ENCODE data around the gene NPS. TPM values are rescaled to one million over a fixed set of nuclear protein-coding genes. Genes with fewer than 3 reads are reported as not detected.

NPS gene
- total RNA-seq, 2 donors from 2014 or later, result not detected

DNA sequence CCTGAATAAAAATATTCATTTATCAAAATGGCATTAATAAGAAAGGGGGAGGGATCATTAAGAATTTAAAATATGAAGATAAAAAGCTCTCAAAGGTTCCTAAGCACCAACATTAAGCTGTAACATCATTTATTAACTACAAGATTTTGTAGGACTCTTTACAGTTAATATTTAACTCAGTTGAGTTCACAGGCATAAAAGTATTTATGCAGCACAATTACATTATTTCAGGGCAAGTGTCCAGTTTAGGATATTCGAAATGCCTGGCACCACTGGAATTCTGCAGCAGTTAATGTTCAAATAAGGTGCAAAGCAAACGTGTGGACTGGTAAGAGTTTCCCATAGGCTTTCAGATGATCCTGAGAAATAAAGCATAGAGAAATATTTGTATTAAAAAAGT lies 30.5 kb downstream of the NPS start:
- Histone ChIP-seq H3K36me3 (no peaks in the 10 kb centered on the region), H3K27me3 (replicated peaks; ENCODE audit: insufficient read depth) (no peaks in the 10 kb centered on the region), H3K27ac (no peak overlapping the region), H3K4me1 (ENCODE audit: control insufficient read depth in 1 of 2, low read depth in 2 of 2) (peaks cover 0 to 9% of the 10 kb centered on the region in 2 donors), H3K9me3 (no peaks in the 10 kb centered on the region), H3K4me3 (no peak overlapping the region)
- DNase-seq (ENCODE audit: low spot score) (no peak), ATAC-seq (ENCODE audit: insufficient number of reproducible peaks, low FRiP score, low read depth) (no peak)
- TF ChIP-seq, protein P1, sequence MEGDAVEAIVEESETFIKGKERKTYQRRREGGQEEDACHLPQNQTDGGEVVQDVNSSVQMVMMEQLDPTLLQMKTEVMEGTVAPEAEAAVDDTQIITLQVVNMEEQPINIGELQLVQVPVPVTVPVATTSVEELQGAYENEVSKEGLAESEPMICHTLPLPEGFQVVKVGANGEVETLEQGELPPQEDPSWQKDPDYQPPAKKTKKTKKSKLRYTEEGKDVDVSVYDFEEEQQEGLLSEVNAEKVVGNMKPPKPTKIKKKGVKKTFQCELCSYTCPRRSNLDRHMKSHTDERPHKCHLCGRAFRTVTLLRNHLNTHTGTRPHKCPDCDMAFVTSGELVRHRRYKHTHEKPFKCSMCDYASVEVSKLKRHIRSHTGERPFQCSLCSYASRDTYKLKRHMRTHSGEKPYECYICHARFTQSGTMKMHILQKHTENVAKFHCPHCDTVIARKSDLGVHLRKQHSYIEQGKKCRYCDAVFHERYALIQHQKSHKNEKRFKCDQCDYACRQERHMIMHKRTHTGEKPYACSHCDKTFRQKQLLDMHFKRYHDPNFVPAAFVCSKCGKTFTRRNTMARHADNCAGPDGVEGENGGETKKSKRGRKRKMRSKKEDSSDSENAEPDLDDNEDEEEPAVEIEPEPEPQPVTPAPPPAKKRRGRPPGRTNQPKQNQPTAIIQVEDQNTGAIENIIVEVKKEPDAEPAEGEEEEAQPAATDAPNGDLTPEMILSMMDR (IDR thresholded peaks at IDR 0.05), result no peak

DNA sequence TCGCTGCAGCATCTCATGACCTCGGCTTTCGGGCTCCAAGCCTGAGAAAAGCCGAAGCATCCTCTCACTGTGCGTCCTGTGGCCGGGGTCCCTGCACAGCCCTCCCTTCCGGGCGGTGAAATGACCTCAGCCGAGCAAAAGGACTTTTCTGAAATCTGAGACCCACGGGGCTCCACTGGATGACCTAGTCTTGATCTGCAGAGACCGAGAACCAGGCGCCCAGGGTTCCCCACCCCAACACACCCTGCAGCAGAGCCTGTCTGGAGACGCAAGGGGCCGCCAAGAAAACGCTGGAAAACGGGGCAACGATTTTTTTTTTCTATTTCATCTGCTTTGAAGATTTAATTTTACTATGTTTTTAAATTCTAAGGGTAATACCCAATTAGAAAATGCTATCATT lies 31.7 kb downstream of the NPS start:
- ATAC-seq (ENCODE audit: insufficient number of reproducible peaks, low FRiP score, low read depth) (no peak), DNase-seq (ENCODE audit: low spot score) (no peak)
- no peak overlapping the region for H3K4me3 ChIP-seq
- no peaks in the 10 kb centered on the region for H3K9me3 ChIP-seq
- no peaks in the 10 kb centered on the region for H3K27me3 ChIP-seq (replicated peaks; ENCODE audit: insufficient read depth)
- TF ChIP-seq, protein P1 (IDR thresholded peaks at IDR 0.05), result no peak
- H3K4me1 ChIP-seq (ENCODE audit: control insufficient read depth in 1 of 2, low read depth in 2 of 2), result peaks cover 0 to 9% of the 10 kb centered on the region in 2 donors
- H3K27ac ChIP-seq, result no peak overlapping the region
- no peaks in the 10 kb centered on the region for H3K36me3 ChIP-seq

DNA sequence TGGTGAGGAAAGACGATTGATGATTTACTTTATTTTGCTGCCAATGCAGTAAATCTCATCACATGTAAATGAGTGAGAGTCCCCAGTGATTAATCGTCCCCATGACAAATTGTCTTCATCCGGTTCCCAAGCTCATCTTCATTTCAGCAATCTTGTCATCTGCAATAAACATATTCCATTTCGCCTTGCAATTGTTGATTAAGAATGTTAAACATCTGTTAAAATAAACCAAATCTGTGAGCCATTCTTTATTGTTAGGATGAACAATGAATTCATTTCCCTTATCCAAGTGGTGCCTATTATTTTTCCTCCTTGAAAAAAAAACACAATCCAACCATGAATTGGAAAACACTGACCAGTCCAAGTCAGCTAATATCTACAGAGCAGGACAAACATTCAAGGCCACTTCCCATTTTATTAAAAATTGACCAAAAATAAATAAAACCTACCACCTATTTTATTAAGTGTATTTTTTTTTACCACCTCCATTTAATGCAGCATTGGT lies 36.5 kb downstream of the NPS start:
- H3K27me3 ChIP-seq (replicated peaks; ENCODE audit: insufficient read depth), result no peaks in the 10 kb centered on the region
- no peak overlapping the region for H3K4me3 ChIP-seq
- ATAC-seq (ENCODE audit: insufficient number of reproducible peaks, low FRiP score, low read depth), result no peak
- no peak for DNase-seq (ENCODE audit: low spot score)
- no peaks in the 10 kb centered on the region for H3K36me3 ChIP-seq
- no peaks in the 10 kb centered on the region for H3K9me3 ChIP-seq
- no peak overlapping the region for H3K27ac ChIP-seq
- no peaks in the 10 kb centered on the region for H3K4me1 ChIP-seq (ENCODE audit: control insufficient read depth in 1 of 2, low read depth in 2 of 2)
- TF ChIP-seq, protein P1 (IDR thresholded peaks at IDR 0.05), result no peak

DNA sequence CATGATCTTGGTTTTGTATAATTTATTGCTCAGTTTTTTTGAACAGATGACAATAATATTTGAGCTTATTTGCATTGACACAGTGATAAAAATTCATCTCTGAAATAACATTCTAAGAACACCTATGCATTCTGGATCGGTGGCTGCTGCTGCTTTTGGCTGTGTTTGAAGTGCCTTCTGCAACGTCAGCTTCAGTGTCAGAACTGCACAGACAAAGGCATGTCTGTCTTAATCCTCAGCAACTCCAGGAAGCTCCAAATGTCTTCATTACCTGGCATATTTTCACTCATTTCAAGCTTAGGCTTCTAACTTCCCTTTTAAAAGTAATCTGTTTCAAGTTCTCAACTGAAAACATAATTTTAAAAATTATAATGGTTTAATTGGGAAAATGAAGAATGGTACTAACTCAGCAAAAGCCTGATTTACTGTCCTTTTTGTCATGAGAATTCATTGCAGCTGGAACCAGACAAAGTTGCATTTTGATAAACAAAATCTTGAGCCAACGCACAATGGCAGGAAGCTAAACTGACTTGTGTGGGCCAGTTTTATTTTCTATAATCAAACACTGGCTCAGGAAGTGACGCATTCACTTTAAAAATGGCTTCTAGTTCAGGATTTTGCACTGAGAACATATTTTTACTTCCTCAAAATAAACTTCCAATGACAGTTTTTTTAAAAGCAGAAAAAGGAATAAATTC lies 38.7 kb downstream of the NPS start:
- DNase-seq (ENCODE audit: low spot score) (no peak), ATAC-seq (ENCODE audit: insufficient number of reproducible peaks, low FRiP score, low read depth) (no peak)
- Histone ChIP-seq H3K27ac (no peak overlapping the region), H3K4me1 (ENCODE audit: control insufficient read depth in 1 of 2, low read depth in 2 of 2) (no peaks in the 10 kb centered on the region), H3K36me3 (no peaks in the 10 kb centered on the region), H3K9me3 (no peaks in the 10 kb centered on the region), H3K27me3 (replicated peaks; ENCODE audit: insufficient read depth) (no peaks in the 10 kb centered on the region), H3K4me3 (no peak overlapping the region)
- TF ChIP-seq, protein P1 (IDR thresholded peaks at IDR 0.05), result no peak

DNA sequence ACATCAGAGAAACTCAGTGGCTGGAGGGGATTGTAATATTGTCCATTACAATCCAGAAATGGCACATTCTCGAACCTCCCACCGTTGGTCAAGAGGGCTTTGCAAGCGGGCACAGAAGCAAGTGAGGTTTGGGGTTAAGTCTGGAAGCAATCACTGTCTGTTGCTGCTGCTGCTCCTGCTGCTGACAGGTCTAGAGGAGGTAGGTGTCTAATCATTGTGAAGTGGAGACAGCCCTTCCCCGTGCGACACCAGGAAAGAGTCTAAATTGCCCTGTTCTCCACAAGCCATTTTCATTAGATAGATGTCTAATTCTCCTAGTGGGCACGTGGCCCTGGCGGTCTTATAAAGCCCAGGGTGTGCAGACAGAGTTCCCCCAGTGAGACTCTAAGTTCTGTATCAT lies 43.5 kb downstream of the NPS start:
- ATAC-seq (ENCODE audit: insufficient number of reproducible peaks, low FRiP score, low read depth) (no peak), DNase-seq (ENCODE audit: low spot score) (no peak)
- Histone ChIP-seq H3K9me3 (no peaks in the 10 kb centered on the region), H3K4me1 (ENCODE audit: control insufficient read depth in 1 of 2, low read depth in 2 of 2) (no peaks in the 10 kb centered on the region), H3K4me3 (no peak overlapping the region), H3K27me3 (replicated peaks; ENCODE audit: insufficient read depth) (no peaks in the 10 kb centered on the region), H3K27ac (no peak overlapping the region), H3K36me3 (no peaks in the 10 kb centered on the region)
- TF ChIP-seq, protein P1 (IDR thresholded peaks at IDR 0.05), result no peak

All from thoracic aorta (tissue), 2 donors.